Measurements from ENCODE around the gene DOC2B. TPM values are rescaled to one million over a fixed set of nuclear protein-coding genes. Genes with fewer than 3 reads are reported as not detected.
A peak's percentile ranks its signal among the peaks of the same experiment; 100 is the strongest.

DOC2B gene
- total RNA-seq = 10 to 100 TPM in 3 of 7 donors, 1 to 10 TPM in 4; 3.0 to 17.0 (median 7.5) TPM
- 1 to 10 TPM in 2 of 3 donors, under 1 TPM in 1; 0.91 to 3.1 (median 1.1) TPM for polyA plus RNA-seq
- long read RNA-seq, donor 1 = 0 reads
- long read RNA-seq, donor 2 = 0 reads

DNA sequence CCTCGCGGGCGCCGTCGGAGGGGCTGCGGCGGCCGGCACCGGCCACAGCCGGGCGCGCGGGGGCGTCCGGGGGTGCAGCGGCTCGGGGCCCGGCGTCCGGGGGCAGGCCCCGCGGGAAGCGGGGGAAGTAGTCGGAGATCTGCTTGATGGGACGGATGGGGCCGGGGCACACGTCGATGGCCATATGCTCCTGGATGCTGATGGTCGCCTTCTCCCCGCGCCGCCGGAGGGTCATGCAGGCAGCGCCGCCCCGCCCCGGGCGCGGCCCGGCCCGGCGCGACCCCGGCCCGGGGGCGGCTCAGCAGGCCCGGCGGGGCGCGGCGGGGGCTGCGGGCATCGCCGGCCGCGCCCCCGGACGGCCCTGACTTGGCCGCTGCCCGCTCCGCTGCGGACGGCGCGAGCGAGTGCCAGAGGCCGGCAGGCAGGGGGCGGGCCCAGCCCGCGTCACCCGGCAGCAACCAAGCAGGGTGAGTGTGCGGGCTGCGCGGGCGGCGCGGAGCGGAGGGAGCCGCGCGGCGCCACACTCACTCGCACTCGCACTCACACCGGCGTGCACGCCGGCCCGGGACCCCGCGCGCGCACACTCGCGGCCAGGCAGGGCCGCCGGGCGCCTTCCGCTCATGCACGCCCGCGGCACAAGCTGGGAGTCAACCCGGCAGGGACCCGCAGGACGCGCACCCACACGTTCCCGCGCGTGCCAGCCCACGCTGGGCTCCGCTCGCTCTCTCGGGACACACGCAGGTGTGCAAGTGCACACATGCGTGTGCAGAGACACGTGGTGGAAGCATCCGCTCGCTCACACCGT, at the start of gene DOC2B:
TSS of gene DOC2B (minus strand) at position 406 of the 805 bp plus-strand sequence. CDS start at position 235, 171 bp downstream.
- Histone ChIP-seq H3K4me3 (peak within 1 kb of the TSS; percentile 35 to 63 (median 43)), H3K36me3 (no peaks in the 10 kb centered on the region), H3K27me3 (replicated peaks in 1 of 7) (peaks cover 0 to 67% (median 23%) of the 10 kb centered on the region in 7 donors), H3K27ac (peak within 1 kb of the TSS; percentile 29 to 76 (median 42)), H3K4me1 (peaks cover 0 to 63% (median 33%) of the 10 kb centered on the region in 6 donors), H3K9me3 (no peaks in the 10 kb centered on the region)
- TF ChIP-seq, protein P1, sequence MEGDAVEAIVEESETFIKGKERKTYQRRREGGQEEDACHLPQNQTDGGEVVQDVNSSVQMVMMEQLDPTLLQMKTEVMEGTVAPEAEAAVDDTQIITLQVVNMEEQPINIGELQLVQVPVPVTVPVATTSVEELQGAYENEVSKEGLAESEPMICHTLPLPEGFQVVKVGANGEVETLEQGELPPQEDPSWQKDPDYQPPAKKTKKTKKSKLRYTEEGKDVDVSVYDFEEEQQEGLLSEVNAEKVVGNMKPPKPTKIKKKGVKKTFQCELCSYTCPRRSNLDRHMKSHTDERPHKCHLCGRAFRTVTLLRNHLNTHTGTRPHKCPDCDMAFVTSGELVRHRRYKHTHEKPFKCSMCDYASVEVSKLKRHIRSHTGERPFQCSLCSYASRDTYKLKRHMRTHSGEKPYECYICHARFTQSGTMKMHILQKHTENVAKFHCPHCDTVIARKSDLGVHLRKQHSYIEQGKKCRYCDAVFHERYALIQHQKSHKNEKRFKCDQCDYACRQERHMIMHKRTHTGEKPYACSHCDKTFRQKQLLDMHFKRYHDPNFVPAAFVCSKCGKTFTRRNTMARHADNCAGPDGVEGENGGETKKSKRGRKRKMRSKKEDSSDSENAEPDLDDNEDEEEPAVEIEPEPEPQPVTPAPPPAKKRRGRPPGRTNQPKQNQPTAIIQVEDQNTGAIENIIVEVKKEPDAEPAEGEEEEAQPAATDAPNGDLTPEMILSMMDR (IDR thresholded peaks at IDR 0.05 in 8 of 11, conservative IDR thresholded peaks at IDR 0.05 in 3 of 11) = peak in 1 of 11 experiments; percentile 15
- TF ChIP-seq POLR2A (IDR thresholded peaks at IDR 0.05) (no peak), POLR2AphosphoS5 (IDR thresholded peaks at IDR 0.05) (peak in 1 of 3 donors; percentile 41)
- 1 to 5% (median 5%) methylated on average over 16 to 120 of the region's 120 CpGs for WGBS, 5 donors
- intact Hi-C loops (cut with DNase I; ENCODE audit: low total_unique reads) = no loop called here
- peak; percentile 89 for DNase-seq

GRCh38 chr17:230395-230770, 48.9 kb upstream of the DOC2B start:
- peak overlapping the region in 5 of 8 donors; percentile 48 to 88 (median 74) for H3K27ac ChIP-seq
- H3K4me3 ChIP-seq = no peak overlapping the region

DNA sequence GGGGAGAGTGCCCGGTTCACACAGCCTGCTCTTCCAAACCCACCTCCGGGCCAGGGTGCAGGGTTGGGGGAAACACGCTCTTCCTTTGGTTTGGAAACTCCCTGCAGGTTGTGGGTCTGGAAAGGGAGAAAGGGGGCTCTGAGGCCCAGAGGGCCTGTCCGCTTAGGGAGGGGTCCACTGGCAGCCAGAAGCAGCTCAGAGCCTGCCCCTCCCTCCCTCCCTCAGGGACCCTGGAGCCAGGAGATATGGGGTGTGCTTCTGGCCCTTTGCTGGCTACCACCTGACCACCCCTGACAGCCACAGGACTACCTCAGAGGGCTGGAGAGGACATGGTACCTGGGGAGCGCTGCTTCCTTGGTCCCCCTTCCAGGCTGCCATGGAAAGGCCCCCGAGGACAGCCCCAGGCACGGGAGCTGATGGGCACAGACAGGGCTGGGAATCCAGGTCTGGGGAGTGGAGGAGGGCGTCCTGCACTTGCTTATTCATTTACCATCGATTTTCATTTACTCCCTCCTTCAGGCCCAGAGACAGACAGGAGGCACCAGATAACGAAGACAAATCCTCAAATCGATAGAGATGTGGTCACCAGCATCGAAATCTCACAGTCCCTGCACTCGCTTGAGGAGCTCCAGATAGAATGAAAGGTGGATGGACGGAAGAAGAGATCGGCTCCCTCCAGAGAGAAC, 48.4 kb upstream of the DOC2B start:
- DNase-seq = peak; percentile 47
- Histone ChIP-seq H3K9me3 (no peaks in the 10 kb centered on the region), H3K4me3 (no peak overlapping the region), H3K36me3 (no peaks in the 10 kb centered on the region), H3K27me3 (replicated peaks in 1 of 7) (no peaks in the 10 kb centered on the region), H3K27ac (peak overlapping the region in 6 of 8 donors; percentile 48 to 88 (median 73)), H3K4me1 (peaks cover 3 to 70% (median 38%) of the 10 kb centered on the region in 6 donors)
- TF ChIP-seq, protein P1 (IDR thresholded peaks at IDR 0.05 in 8 of 11, conservative IDR thresholded peaks at IDR 0.05 in 3 of 11) = no peak
- no peak for TF ChIP-seq POLR2AphosphoS5 (IDR thresholded peaks at IDR 0.05)
- no peak for TF ChIP-seq POLR2A (IDR thresholded peaks at IDR 0.05)
- intact Hi-C loops (cut with DNase I; ENCODE audit: low total_unique reads) = no loop called here
- WGBS, 5 donors = 76 to 86% (median 84%) methylated on average over 13 to 15 of the region's 15 CpGs

More at GRCh38 chr17:230395-230770, 48.9 kb upstream of the DOC2B start:
- H3K9me3 ChIP-seq = no peaks in the 10 kb centered on the region
- DNase-seq = peak; percentile 31
- peaks cover 3 to 74% (median 38%) of the 10 kb centered on the region in 6 donors for H3K4me1 ChIP-seq
- intact Hi-C loops (cut with DNase I; ENCODE audit: low total_unique reads) = no loop called here
- WGBS, 5 donors = 69 to 84% (median 81%) methylated on average over 7 of the region's 7 CpGs
- no peaks in the 10 kb centered on the region for H3K36me3 ChIP-seq
- no peak for TF ChIP-seq POLR2A (IDR thresholded peaks at IDR 0.05)
- peak in 1 of 3 donors; percentile 21 for TF ChIP-seq POLR2AphosphoS5 (IDR thresholded peaks at IDR 0.05)
- H3K27me3 ChIP-seq (replicated peaks in 1 of 7) = no peaks in the 10 kb centered on the region

DNA sequence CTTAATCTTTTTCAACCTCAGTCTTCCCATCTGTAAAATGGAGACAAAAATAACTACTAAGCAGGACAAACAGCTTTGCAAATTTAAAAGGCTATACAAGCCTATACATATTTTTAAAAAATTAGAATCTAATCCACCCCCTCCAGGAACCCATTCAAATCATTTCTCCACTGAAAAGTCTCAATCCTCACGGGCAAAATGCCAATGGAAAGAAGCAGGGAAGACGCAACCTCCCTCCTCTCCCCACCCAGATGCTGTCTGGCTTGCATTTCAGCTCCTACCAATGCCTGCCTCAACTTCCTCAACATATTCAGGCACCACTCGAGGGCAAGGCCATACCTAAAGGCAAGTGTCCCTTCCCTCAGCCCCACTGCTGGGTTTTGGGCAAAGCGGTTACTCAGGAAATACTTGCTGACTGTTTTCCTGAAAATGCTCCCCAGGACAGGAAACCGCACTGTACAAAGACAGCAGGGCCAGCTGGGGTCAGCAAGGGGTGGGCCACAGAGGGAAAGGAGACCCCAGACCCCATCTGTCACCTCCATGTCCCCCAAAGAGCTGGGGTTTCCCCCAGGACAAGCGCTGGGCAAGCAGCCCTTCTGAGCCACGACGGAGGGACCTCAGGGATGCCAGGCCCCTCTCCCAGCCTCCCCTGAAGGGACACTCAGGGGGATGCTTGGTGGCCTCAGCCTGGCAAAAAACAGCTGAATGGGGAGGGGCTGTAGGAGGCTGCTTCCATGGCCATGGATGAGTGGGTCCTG, 47.7 kb upstream of the DOC2B start:
- WGBS, 5 donors = 51 to 66% (median 56%) methylated on average over 7 to 8 of the region's 8 CpGs
- Histone ChIP-seq H3K9me3 (no peaks in the 10 kb centered on the region), H3K4me3 (no peak overlapping the region), H3K4me1 (peaks cover 3 to 64% (median 35%) of the 10 kb centered on the region in 6 donors), H3K27ac (peak overlapping the region in 6 of 8 donors; percentile 48 to 88 (median 73)), H3K27me3 (replicated peaks in 1 of 7) (no peaks in the 10 kb centered on the region), H3K36me3 (no peaks in the 10 kb centered on the region)
- intact Hi-C loops (cut with DNase I; ENCODE audit: low total_unique reads) = no loop called here
- DNase-seq = peak; percentile 46
- TF ChIP-seq, protein P1 (IDR thresholded peaks at IDR 0.05 in 8 of 11, conservative IDR thresholded peaks at IDR 0.05 in 3 of 11) = no peak
- TF ChIP-seq POLR2A (IDR thresholded peaks at IDR 0.05) (no peak), POLR2AphosphoS5 (IDR thresholded peaks at IDR 0.05) (peak in 2 of 3 donors; percentile 18 to 33)
